GM04503 (cell line): ENCODE results near the gene SARS2.
"Not testable (repeated sequence)": the region's sequence is repeated elsewhere in the genome, so short reads cannot be mapped to it uniquely, and the experiment has no call there.

Experiments
- DNase-seq: peaks from one replicate; pipeline ENCODE4 v3.0.0-alpha.2; 2012; ENCODE audit warnings: low read depth

The SARS2 gene

DNA sequence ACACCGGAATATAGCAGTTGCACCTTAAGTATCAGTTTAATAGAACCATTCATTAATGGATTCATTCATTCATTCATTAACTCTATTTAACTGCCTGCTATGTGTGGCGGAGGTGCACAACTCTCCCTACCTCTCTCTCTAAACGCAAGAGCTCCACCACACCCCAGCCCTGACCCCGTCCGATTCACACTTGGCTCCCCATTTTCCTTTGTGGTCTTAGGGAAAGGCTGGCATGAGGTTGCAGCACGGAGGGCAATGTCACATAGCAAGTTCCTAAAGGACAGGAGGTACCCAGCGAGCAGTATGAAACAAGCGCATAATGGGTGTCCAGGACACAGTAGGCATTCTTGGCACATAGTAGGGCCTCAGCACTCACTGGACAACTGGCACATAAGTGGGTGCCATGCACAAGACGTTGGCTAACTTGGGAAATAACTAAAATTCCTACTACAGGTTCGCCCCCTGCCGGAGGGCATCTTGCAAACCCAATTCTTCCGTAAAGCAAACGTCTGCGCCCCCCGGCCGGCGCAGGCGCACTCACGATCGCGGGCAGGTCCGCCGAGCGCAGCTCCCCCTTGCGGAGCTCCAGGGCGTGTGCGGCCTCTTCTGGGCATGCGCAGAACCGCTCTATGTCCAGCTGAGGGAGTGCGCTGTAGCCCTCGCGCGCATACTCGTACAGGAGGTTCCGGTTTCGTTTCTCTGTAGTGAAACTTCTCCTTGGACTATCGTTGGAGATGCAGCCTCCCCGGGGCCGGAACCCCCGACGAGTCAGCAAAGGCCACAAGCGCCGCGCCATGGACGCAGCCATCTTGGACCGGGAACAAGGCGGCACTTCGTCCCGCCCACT, at the start of gene SARS2:
TSS of gene SARS2 (minus strand) at position 835 of the 847 bp plus-strand sequence. CDS start at position 808, 27 bp downstream.
- DNase-seq, result peak; percentile 39

GRCh38 chr19:38979812-38980211, 49.2 kb upstream of the SARS2 start:
- no peak for DNase-seq

DNA sequence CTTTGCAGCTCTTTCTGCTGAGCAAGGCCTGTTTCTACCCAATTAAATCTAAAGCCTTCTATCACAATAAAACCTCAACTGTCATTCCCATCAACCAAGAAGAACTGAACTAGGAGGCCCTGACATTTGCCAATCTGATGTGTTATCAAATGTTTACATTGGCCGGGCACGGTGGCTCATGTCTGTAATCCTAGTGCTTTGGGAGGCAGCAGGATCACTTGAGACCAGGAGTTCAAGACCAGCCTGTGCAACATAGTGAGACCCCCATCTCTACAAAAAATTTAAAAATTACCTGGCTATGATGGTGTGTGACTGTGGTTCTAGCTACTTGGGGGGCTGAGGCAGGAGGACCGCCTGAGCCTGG, 47.7 kb upstream of the SARS2 start:
- DNase-seq, result no peak

GRCh38 chr19:38977445-38978325, 47.1 kb upstream of the SARS2 start:
- no peak for DNase-seq

- no peak for DNase-seq
Measured at GRCh38 chr19:38975861-38976271, 45.3 kb upstream of the SARS2 start.

GRCh38 chr19:38975214-38975860, 44.8 kb upstream of the SARS2 start, which contains the start of gene FBXO17:
Gene FBXO17 (minus strand): TSS chr19:38975742. CDS start chr19:38950319, 25,423 bp downstream.
- no peak for DNase-seq

DNA sequence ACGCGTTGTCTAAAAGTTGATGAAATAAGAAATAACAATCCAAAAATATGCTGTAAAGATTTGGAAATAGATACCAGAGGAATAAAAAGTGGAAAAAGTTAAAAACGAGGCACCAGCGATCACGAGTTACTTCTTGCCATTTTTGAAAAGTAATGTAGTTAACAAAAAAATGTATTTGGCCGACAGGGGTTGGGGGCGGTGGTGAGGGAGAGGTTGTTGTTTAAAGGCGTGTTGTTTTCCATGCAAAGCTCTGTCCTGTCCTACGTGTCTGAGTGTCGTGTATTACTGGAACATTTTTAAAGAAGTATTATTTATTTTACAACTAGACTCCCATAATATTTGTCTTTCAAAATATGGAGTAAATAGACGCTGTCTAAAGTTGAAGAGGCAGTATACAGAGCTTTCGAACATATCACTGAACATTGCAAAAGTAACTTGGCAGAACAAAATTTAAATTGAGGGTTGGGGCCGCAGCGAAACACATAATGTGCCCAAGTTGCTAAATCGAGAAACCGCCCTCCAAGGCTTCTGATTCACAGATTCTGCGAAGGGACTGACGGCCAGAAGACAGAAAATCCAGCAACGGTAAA, 44.2 kb upstream of the SARS2 start:
- no peak for DNase-seq

DNA sequence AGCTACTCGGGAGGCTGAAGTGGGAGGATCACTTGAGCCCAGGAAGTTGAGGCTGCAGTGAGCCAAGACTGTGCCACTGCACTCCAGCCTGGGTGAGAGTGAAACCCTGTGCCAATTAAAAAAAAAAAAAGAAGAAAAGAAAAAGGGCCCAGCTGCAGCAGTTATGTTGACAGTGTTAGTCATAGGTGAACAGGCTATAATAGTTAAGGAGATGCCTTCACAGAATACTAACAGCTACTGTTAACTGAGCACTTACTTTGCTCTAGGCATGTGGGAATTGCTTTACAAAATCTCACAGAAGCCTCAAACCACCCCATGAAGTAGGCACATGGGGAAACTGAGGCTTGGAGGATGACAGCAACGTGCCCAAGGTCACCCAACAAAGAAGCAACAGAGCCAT, 41.1 kb upstream of the SARS2 start:
- DNase-seq, result no peak

- peak; percentile 45 for DNase-seq
Measured at GRCh38 chr19:38970664-38971532, 40.3 kb upstream of the SARS2 start.

DNA sequence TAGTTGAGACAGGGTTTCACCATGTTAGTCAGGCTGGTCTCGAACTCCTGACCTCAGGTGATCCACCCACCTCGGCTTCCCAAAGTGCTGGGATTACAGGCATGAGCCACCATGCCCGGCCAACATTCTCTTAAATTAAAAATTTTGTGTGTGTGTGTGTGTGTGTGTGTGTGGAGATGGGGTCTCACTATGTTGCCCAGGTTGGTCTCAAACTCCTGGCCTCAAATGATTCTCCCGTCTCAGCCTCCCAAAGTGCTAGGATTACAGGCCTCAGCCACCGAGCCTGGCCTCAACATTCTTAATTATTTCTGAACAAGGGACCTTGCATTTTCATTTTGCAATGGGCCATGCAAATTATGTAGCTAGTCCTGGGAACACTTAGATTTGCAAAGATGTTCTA, 35.6 kb upstream of the SARS2 start:
- not testable (repeated sequence) for DNase-seq

DNA sequence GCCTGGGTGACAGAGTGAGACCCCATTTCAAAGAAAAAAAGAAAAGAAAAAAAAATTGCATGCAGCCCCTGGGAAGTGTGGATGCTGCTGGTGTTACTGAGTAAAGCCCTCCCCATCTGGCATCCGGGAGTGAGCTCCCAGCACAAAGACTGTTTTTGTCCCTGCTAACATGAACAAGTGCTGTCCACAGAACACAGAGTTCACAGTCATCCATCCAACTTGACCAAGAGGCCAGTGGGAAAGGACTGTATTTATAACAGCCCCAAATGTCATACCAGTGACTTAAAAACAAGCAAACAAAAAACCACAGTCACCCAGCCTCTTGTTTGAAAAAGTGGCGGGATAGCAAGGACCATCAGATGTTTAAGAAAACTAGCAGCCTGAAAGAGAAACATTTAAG, 34.2 kb upstream of the SARS2 start:
- no peak for DNase-seq

DNA sequence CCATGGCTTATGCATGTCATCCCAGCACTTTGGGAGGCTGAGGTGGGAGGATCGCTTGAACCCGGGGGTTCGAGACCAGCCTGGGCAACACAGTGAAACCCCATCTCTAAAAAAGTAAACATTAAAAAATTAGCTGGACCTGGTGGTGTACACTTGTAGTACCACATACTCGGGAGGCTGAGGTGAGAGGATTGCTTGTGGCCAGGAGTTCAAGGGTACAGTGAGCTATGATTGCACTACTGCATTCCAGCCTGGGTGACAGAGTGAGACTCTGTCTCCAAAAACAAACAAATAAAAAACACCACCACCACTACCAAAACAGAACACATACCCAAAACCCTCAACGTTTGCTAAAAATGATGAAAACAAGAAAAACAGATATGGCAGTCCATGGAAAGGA, 29.1 kb upstream of the SARS2 start:
- no peak for DNase-seq

DNA sequence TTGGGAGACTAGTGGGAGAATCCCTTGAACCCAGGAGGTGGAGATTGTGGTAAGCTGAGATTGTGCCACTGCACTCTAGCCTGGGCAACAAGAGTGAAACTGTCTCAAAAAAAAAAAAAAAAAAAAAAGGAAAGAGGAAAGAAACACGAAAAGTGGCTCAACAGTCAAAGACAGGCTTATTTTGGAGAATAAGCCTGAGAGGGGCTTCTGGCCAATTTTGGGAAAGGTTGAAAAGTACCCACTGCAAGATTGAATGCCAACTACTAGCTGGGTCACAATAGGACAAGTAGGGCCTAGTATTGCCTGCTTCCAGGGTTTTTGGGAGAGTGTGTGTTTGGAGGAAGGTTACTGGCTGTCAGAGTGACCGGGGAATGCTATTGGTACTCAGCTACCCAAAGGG, 27.7 kb upstream of the SARS2 start:
- no peak for DNase-seq

DNA sequence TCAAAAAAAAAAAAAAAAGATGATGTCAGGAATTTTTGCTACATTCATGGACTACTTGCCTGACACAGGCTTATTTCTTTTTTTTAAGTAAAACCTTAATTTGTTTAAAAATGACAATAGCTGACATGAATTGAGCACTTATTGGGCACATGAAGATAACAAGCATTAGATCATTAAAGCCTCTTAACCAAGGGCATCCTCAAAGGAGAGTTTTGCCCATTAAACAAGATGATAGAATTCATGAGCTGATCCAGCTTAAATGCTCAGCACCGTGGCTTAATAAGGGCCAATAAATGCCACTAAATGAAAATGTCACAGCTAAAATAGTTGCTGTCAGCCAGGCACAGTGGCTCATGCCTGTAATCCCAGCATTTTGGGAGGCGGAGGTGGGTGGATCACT, 25.7 kb upstream of the SARS2 start:
- no peak for DNase-seq

DNA sequence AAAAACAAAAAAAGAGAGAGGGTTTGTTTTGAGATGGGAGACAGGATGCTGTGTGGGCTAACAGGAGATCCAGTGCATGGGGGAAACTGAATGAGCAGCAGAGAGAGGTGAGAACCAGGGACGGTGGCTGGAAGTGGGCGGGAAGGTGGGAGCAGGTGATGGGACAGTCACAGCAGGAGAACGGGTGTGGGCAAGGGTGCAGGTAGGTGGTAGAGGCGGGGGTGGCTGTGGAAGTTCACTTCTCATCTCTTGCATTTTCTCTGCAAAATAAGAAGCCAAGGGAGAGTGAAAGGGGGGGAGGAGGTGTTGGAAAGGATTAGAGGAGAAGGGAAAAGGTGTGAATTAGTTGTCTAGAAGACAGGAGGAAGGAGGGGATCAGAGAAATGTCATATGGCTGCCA, 23.1 kb upstream of the SARS2 start:
- no peak for DNase-seq

DNA sequence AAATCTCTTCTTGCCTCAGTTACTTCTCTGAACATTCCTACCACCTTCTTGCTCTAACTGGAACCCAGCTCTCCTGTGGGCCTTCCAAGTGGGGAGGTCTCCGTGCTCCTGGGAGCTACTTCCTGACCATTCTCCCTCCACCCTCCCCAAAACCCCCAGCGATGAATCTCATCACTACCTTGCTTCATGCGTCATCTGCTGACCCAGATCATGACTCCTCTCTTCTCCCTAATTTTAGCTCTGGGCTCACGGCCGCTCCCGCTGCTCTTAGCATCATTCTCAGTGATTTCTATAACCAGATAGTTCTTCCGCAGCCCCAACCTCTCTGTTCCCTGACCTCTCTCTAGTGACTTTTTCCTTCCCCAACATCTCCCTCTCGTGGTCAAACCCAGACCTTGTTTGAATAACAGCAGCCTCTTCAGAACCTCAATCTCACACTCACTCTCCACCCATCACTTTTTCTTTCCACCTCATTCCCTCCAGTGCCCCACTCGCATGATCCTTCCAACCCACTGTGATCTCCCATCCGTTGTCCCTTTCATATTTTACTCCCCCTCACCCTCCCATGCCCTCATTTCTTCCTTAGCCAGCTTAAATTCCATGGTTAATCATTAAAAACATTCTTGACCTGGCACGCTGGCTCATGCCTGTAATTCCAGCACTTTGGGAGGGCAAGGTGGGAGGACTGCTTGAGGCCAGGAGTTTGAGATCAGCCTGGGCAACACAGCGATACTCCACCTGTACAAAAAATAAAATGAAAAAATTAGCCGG, 22.0 kb upstream of the SARS2 start:
- DNase-seq, result no peak

- no peak for DNase-seq
Measured at GRCh38 chr19:38951187-38951586, 20.6 kb upstream of the SARS2 start.

DNA sequence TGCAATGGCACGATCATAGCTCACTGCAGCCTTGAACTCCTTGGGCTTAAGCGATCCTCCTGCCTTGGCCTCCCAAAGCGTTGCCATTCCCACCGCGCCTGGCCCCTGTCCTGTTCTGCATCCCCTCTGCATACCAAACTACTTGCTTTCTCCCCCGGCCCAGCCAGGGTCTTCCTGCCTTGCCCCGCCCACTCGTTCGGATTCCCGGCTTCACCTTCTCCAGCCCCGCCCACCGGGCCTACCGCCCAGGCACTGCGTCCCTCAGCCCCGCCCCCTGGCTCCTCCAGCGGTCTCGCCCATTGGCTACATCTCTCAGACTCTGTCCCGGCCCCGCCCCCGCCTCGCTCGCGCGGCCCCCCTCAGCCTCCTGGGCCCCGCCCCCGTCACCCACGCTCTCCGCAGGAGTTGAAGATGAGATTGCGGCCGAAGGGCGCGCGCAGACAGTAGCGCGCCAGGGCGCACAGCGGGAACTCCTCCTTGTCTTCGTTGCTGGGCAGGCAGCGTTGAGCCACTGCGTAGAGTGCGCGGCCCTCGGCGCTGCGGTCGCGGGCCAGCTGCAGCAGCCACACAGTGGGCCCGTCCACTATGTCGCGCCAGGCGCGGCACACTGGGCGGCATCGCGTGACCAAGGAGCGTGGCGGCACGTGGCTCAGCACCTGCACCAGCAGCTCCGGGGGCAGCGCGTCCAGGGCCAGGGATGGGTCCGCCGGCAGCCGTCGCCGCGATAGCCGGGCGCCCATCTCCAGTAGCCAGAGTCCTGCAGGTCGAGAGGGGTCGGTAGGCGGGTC, 19.2 kb upstream of the SARS2 start:
- no peak for DNase-seq

- no peak for DNase-seq
Measured at GRCh38 chr19:38946229-38947010, 15.9 kb upstream of the SARS2 start.
